Measurements from ENCODE around the gene CAPN11. TPM values are rescaled to one million over a fixed set of nuclear protein-coding genes. Genes with fewer than 3 reads are reported as not detected.

Gene CAPN11
- total RNA-seq, 1 donor from 2014 or later: 2.3 TPM

GRCh38 chr6:44166116-44166515 is 7.5 kb downstream of the CAPN11 start:
- Mint-ChIP-seq H3K4me3 (ENCODE audit: unreplicated experiment) (no peak overlapping the region), H3K27ac (ENCODE audit: unreplicated experiment) (peak overlapping the region; percentile 19), H3K4me1 (ENCODE audit: unreplicated experiment) (peaks cover 17% of the 10 kb centered on the region), H3K36me3 (ENCODE audit: low read depth, unreplicated experiment) (no peaks in the 10 kb centered on the region), H3K27me3 (ENCODE audit: unreplicated experiment) (peaks cover 5% of the 10 kb centered on the region), H3K9me3 (ENCODE audit: unreplicated experiment) (no peaks in the 10 kb centered on the region)
- DNase-seq (ENCODE audit: low spot score): no peak
- TF ChIP-seq CTCF (IDR thresholded peaks at IDR 0.05; ENCODE audit: unreplicated experiment): no peak

DNA sequence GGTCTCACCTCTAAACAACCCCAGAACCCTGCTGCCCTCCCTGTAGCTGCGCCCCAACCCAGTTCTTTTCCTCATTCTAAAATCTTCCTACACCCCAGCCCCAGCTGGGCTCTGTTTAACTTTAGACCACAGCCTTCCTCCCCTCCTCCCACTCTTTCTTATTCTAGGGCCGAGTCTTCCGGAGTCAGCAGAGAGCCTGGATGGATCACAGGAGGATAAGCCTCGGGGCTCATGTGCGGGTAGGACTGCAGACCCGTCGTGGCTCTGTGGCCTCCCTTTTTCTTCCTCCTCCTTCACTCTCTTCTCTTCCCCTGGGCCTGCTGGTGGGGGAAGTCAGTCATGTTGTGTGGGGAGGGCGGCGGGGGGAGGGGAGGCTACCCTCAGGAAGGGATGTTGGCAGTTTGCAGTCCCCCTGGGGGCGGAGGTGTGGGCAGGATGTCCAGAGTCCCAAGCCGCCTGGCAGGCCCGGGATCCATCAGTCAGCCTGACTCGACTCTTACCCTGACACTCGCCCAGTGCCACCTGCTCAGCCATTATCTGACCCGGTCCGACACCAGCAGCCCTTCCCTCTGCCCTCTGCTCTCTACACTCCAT is 8.1 kb downstream of the CAPN11 start:
- peaks cover 17% of the 10 kb centered on the region for H3K4me1 Mint-ChIP-seq (ENCODE audit: unreplicated experiment)
- no peak overlapping the region for H3K4me3 Mint-ChIP-seq (ENCODE audit: unreplicated experiment)
- H3K9me3 Mint-ChIP-seq (ENCODE audit: unreplicated experiment): no peaks in the 10 kb centered on the region
- TF ChIP-seq CTCF (IDR thresholded peaks at IDR 0.05; ENCODE audit: unreplicated experiment): no peak
- DNase-seq (ENCODE audit: low spot score): no peak
- H3K27me3 Mint-ChIP-seq (ENCODE audit: unreplicated experiment): peaks cover 7% of the 10 kb centered on the region
- H3K36me3 Mint-ChIP-seq (ENCODE audit: low read depth, unreplicated experiment): no peaks in the 10 kb centered on the region
- H3K27ac Mint-ChIP-seq (ENCODE audit: unreplicated experiment): peak overlapping the region; percentile 36

- DNase-seq (ENCODE audit: low spot score): no peak
- Mint-ChIP-seq H3K27ac (ENCODE audit: unreplicated experiment) (no peak overlapping the region), H3K36me3 (ENCODE audit: low read depth, unreplicated experiment) (no peaks in the 10 kb centered on the region), H3K9me3 (ENCODE audit: unreplicated experiment) (no peaks in the 10 kb centered on the region), H3K4me1 (ENCODE audit: unreplicated experiment) (peaks cover 17% of the 10 kb centered on the region), H3K27me3 (ENCODE audit: unreplicated experiment) (peaks cover 7% of the 10 kb centered on the region), H3K4me3 (ENCODE audit: unreplicated experiment) (no peak overlapping the region)
- TF ChIP-seq CTCF (IDR thresholded peaks at IDR 0.05; ENCODE audit: unreplicated experiment): no peak
These were observed 8.9 kb downstream of the CAPN11 start for GRCh38 chr6:44167567-44167966.

GRCh38 chr6:44169154-44169553 is 10.5 kb downstream of the CAPN11 start:
- no peak for TF ChIP-seq CTCF (IDR thresholded peaks at IDR 0.05; ENCODE audit: unreplicated experiment)
- H3K4me1 Mint-ChIP-seq (ENCODE audit: unreplicated experiment): peaks cover 19% of the 10 kb centered on the region
- no peak overlapping the region for H3K27ac Mint-ChIP-seq (ENCODE audit: unreplicated experiment)
- H3K4me3 Mint-ChIP-seq (ENCODE audit: unreplicated experiment): no peak overlapping the region
- DNase-seq (ENCODE audit: low spot score): no peak
- no peaks in the 10 kb centered on the region for H3K36me3 Mint-ChIP-seq (ENCODE audit: low read depth, unreplicated experiment)
- no peaks in the 10 kb centered on the region for H3K9me3 Mint-ChIP-seq (ENCODE audit: unreplicated experiment)
- peaks cover 9% of the 10 kb centered on the region for H3K27me3 Mint-ChIP-seq (ENCODE audit: unreplicated experiment)

- no peak for TF ChIP-seq CTCF (IDR thresholded peaks at IDR 0.05; ENCODE audit: unreplicated experiment)
- no peak overlapping the region for H3K27ac Mint-ChIP-seq (ENCODE audit: unreplicated experiment)
- no peak for DNase-seq (ENCODE audit: low spot score)
- no peaks in the 10 kb centered on the region for H3K36me3 Mint-ChIP-seq (ENCODE audit: low read depth, unreplicated experiment)
- no peaks in the 10 kb centered on the region for H3K9me3 Mint-ChIP-seq (ENCODE audit: unreplicated experiment)
- no peak overlapping the region for H3K4me3 Mint-ChIP-seq (ENCODE audit: unreplicated experiment)
- peaks cover 11% of the 10 kb centered on the region for H3K27me3 Mint-ChIP-seq (ENCODE audit: unreplicated experiment)
- peaks cover 19% of the 10 kb centered on the region for H3K4me1 Mint-ChIP-seq (ENCODE audit: unreplicated experiment)
These were observed 11.4 kb downstream of the CAPN11 start for GRCh38 chr6:44169886-44170570.

Data from endothelial cell (in vitro differentiated cells).